ENCODE data around the gene TBXAS1.

DNA sequence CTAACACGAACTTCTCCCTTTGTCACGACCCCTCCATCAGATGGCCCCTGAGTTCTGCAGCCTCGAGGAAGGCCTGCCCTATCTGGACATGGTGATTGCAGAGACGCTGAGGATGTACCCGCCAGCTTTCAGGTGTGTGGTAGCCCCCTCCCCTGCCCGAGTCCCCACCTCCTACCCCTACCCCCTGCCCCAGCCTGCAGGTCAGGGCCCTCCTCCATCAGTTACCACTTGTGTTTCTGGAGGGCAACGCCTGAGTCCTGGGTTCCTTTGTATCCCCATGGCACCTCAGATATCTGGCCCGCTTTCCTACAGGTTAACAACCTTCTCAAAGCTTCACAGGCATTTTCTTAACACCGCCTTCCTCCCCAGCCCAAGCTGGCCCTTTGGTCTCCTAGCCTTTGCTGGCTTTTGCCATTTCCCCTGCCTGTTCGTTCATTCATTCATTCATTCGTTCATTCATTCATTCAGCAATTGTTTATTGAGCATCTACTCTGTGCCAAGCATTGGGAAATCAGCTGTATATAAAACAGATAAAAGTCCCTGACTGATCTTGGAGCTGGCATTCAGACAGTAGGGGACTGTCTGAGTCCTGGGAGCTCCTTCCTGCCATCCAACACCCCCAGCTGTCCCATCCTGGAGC is 178.1 kb downstream of the TBXAS1 start:
- TF ChIP-seq CTCF (conservative IDR thresholded peaks at IDR 0.05; ENCODE audit: low read length) (no peak), EZH2phosphoT487 (IDR thresholded peaks at IDR 0.05; ENCODE audit: borderline replicate concordance) (no peak)

All from Loucy (cell line).